ENCODE results near the gene SMIM31. TPM values are rescaled to one million over a fixed set of nuclear protein-coding genes. Genes with fewer than 3 reads are reported as not detected.

The SMIM31 gene
- polyA plus RNA-seq, 3 donors, result not detected

DNA sequence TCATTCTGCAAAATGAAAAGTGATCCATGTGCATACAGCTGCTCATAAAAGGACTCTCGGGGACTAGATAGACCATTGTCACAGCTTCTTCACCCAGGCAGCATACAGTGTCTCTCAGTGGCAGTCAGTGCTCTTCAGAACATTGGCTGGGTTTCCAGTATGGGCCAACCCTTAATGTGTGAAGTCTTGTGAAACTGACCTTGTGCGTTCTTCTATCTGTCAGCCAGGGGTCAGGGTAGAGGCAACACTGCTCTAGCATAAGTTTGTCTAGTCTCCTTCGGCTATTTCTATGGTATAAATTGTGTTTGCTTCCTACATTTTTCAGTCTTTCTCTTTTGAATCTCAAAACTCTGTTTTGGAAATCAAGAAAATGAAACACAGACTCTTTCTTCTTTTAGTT lies 37.0 kb upstream of the SMIM31 start:
- no peaks in the 10 kb centered on the region for H3K9me3 ChIP-seq (replicated peaks in 1 of 2; ENCODE audit: control insufficient read depth in 1 of 2, insufficient read depth in 1 of 2, low read length in 2 of 2)
- H3K27ac Mint-ChIP-seq, result no peak overlapping the region
- WGBS (ENCODE audit: insufficient coverage), result 71% methylated on average over 1 of the region's 3 CpGs
- no peaks in the 10 kb centered on the region for H3K36me3 ChIP-seq (replicated peaks in 1 of 2; ENCODE audit: control insufficient read depth in 1 of 2, insufficient read depth in 2 of 2, low read length in 2 of 2)
- H3K27me3 Mint-ChIP-seq (ENCODE audit: low read depth in 3 of 3), result peaks cover 0 to 3% (median 0%) of the 10 kb centered on the region in 3 donors
- no peaks in the 10 kb centered on the region for H3K27me3 ChIP-seq (ENCODE audit: control insufficient read depth in 2 of 2, insufficient read depth in 2 of 2, low read length in 2 of 2)
- no peaks in the 10 kb centered on the region for H3K9me3 Mint-ChIP-seq
- no peak overlapping the region for H2AFZ ChIP-seq (ENCODE audit: insufficient read depth, low read depth, low read length, poor library complexity, severe bottlenecking)
- intact Hi-C loops (cut with micrococcal nuclease), result no loop called here
- H3K4me1 ChIP-seq (ENCODE audit: control insufficient read depth in 1 of 2, insufficient read depth in 2 of 2, low read length in 2 of 2), result no peaks in the 10 kb centered on the region
- no peak overlapping the region for H3K9ac ChIP-seq (ENCODE audit: insufficient read depth, low read length, poor library complexity, severe bottlenecking)
- no peaks in the 10 kb centered on the region for H4K20me1 ChIP-seq (ENCODE audit: insufficient read depth, low read length)
- DNase-seq, result no peak
- no peak overlapping the region for H3K27ac ChIP-seq (ENCODE audit: low read depth in 1 of 2, low read length in 2 of 2)
- H3K4me1 Mint-ChIP-seq, result no peaks in the 10 kb centered on the region
- TF ChIP-seq, protein P1, sequence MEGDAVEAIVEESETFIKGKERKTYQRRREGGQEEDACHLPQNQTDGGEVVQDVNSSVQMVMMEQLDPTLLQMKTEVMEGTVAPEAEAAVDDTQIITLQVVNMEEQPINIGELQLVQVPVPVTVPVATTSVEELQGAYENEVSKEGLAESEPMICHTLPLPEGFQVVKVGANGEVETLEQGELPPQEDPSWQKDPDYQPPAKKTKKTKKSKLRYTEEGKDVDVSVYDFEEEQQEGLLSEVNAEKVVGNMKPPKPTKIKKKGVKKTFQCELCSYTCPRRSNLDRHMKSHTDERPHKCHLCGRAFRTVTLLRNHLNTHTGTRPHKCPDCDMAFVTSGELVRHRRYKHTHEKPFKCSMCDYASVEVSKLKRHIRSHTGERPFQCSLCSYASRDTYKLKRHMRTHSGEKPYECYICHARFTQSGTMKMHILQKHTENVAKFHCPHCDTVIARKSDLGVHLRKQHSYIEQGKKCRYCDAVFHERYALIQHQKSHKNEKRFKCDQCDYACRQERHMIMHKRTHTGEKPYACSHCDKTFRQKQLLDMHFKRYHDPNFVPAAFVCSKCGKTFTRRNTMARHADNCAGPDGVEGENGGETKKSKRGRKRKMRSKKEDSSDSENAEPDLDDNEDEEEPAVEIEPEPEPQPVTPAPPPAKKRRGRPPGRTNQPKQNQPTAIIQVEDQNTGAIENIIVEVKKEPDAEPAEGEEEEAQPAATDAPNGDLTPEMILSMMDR (IDR thresholded peaks at IDR 0.05), result no peak
- H3K4me3 Mint-ChIP-seq, result no peak overlapping the region
- H3K36me3 Mint-ChIP-seq, result no peaks in the 10 kb centered on the region
- H3K79me2 ChIP-seq (ENCODE audit: insufficient read depth, low read length), result no peaks in the 10 kb centered on the region
- H3K4me2 ChIP-seq (replicated peaks; ENCODE audit: extremely low read depth, low read length, poor library complexity, severe bottlenecking), result no peak overlapping the region
- no peak overlapping the region for H3K4me3 ChIP-seq (replicated peaks in 1 of 3; ENCODE audit: low read depth in 2 of 3, low read length in 3 of 3)

DNA sequence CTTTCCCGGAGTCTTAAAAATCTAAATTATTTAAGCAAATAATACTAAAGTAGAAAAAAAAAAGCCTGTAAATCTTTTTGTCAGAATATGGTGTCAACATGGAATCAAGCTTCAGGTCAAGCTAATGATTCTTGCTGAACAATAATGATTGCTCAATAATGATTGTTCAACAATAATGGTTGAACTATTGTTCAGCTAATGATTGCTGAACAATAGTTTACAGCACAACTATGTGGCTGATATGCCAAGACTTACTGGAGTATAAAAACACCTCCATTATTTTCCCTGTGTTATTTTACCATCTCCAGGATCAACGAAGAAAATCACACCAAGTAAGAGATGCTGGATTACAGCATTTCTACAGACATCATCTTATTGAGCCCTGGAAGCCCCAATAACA lies 35.1 kb upstream of the SMIM31 start:
- H3K27ac Mint-ChIP-seq, result no peak overlapping the region
- Histone ChIP-seq H4K20me1 (ENCODE audit: insufficient read depth, low read length) (no peaks in the 10 kb centered on the region), H3K4me1 (ENCODE audit: control insufficient read depth in 1 of 2, insufficient read depth in 2 of 2, low read length in 2 of 2) (no peaks in the 10 kb centered on the region), H2AFZ (ENCODE audit: insufficient read depth, low read depth, low read length, poor library complexity, severe bottlenecking) (no peak overlapping the region), H3K36me3 (replicated peaks in 1 of 2; ENCODE audit: control insufficient read depth in 1 of 2, insufficient read depth in 2 of 2, low read length in 2 of 2) (no peaks in the 10 kb centered on the region), H3K27me3 (ENCODE audit: control insufficient read depth in 2 of 2, insufficient read depth in 2 of 2, low read length in 2 of 2) (no peaks in the 10 kb centered on the region), H3K9ac (ENCODE audit: insufficient read depth, low read length, poor library complexity, severe bottlenecking) (no peak overlapping the region), H3K9me3 (replicated peaks in 1 of 2; ENCODE audit: control insufficient read depth in 1 of 2, insufficient read depth in 1 of 2, low read length in 2 of 2) (no peaks in the 10 kb centered on the region), H3K4me3 (replicated peaks in 1 of 3; ENCODE audit: low read depth in 2 of 3, low read length in 3 of 3) (no peak overlapping the region), H3K27ac (ENCODE audit: low read depth in 1 of 2, low read length in 2 of 2) (no peak overlapping the region), H3K79me2 (ENCODE audit: insufficient read depth, low read length) (no peaks in the 10 kb centered on the region), H3K4me2 (replicated peaks; ENCODE audit: extremely low read depth, low read length, poor library complexity, severe bottlenecking) (no peak overlapping the region)
- peaks cover 0 to 3% (median 2%) of the 10 kb centered on the region in 3 donors for H3K27me3 Mint-ChIP-seq (ENCODE audit: low read depth in 3 of 3)
- no peak overlapping the region for H3K4me3 Mint-ChIP-seq
- no peak for DNase-seq
- intact Hi-C loops (cut with micrococcal nuclease), result no loop called here
- TF ChIP-seq, protein P1 (IDR thresholded peaks at IDR 0.05), result no peak
- no peaks in the 10 kb centered on the region for H3K9me3 Mint-ChIP-seq
- H3K4me1 Mint-ChIP-seq, result no peaks in the 10 kb centered on the region
- no CpG with 5 or more reads among the region's 2 CpGs for WGBS (ENCODE audit: insufficient coverage)
- H3K36me3 Mint-ChIP-seq, result no peaks in the 10 kb centered on the region
